HEK293 (cell line): ENCODE data around the gene PRRG1.

ENCODE experiments used
- GLI4 ChIP-seq: fragments of 450-650 bp; formaldehyde crosslinking; IDR thresholded peaks from 2 replicates; pipeline ENCODE4 v1.5.1; 2016; ENCODE audit warnings: missing biosample characterization, missing genetic modification characterization
- HOXA7 ChIP-seq: sonication (generic); formaldehyde crosslinking; IDR thresholded peaks from 2 replicates; pipeline ENCODE4 v1.8.1; 2022; ENCODE audit warnings: missing genetic modification reagents, borderline replicate concordance
- KLF7 ChIP-seq: fragments of 450-650 bp; formaldehyde crosslinking; IDR thresholded peaks from 2 replicates; pipeline ENCODE4 v1.5.1; 2016; ENCODE audit warnings: missing biosample characterization, missing genetic modification characterization, borderline replicate concordance
- KLF8 ChIP-seq: fragments of 450-650 bp; formaldehyde crosslinking; IDR thresholded peaks from 2 replicates; pipeline ENCODE4 v1.5.1; 2016; ENCODE audit warnings: missing biosample characterization, missing genetic modification characterization
- RBAK ChIP-seq: fragments of 450-650 bp; formaldehyde crosslinking; IDR thresholded peaks from 2 replicates; pipeline ENCODE4 v1.5.1; 2016; ENCODE audit warnings: missing biosample characterization, missing genetic modification characterization
- SCRT2 ChIP-seq: fragments of 450-650 bp; formaldehyde crosslinking; IDR thresholded peaks from 2 replicates; pipeline ENCODE4 v1.5.1; 2016; ENCODE audit warnings: missing biosample characterization, missing genetic modification characterization
- SP7 ChIP-seq: fragments of 450-650 bp; formaldehyde crosslinking; IDR thresholded peaks from 2 replicates; pipeline ENCODE4 v1.5.1; 2016; ENCODE audit warnings: missing biosample characterization, missing genetic modification characterization
- TSHZ1 ChIP-seq: fragments of 450-650 bp; formaldehyde crosslinking; IDR thresholded peaks from 2 replicates; pipeline ENCODE4 v1.5.1; 2016; ENCODE audit warnings: missing biosample characterization, missing genetic modification characterization, borderline replicate concordance
- ZBTB1 ChIP-seq: fragments of 450-650 bp; formaldehyde crosslinking; IDR thresholded peaks from 2 replicates; pipeline ENCODE4 v1.5.1; 2016; ENCODE audit warnings: missing biosample characterization, missing genetic modification characterization
- ZBTB10 ChIP-seq: fragments of 450-650 bp; formaldehyde crosslinking; IDR thresholded peaks from 2 replicates; pipeline ENCODE4 v1.5.1; 2016; ENCODE audit warnings: missing biosample characterization, missing genetic modification characterization
- ZBTB44 ChIP-seq: fragments of 450-650 bp; IDR thresholded peaks from 2 replicates; pipeline ENCODE4 v1.5.1; 2018; ENCODE audit warnings: missing biosample characterization, mild to moderate bottlenecking, missing genetic modification characterization
- ZFP37 ChIP-seq: fragments of 450-650 bp; formaldehyde crosslinking; IDR thresholded peaks from 2 replicates; pipeline ENCODE4 v1.5.1; 2016; ENCODE audit warnings: missing biosample characterization, missing genetic modification characterization
- ZNF112 ChIP-seq: fragments of 450-650 bp; formaldehyde crosslinking; IDR thresholded peaks from 2 replicates; pipeline ENCODE4 v1.5.0; 2017; ENCODE audit warnings: missing biosample characterization, missing genetic modification characterization
- ZNF175 ChIP-seq: fragments of 450-650 bp; formaldehyde crosslinking; IDR thresholded peaks from 2 replicates; pipeline ENCODE4 v1.5.1; 2016; ENCODE audit warnings: missing biosample characterization, missing genetic modification characterization
- ZNF19 ChIP-seq: fragments of 450-650 bp; formaldehyde crosslinking; IDR thresholded peaks from 2 replicates; pipeline ENCODE4; 2016; ENCODE audit warnings: missing biosample characterization, missing genetic modification characterization, low read depth
- ZNF2 ChIP-seq: fragments of 450-650 bp; formaldehyde crosslinking; IDR thresholded peaks from 2 replicates; pipeline ENCODE4 v1.5.1; 2016; ENCODE audit warnings: missing biosample characterization, missing genetic modification characterization
- ZNF221 ChIP-seq: fragments of 450-650 bp; formaldehyde crosslinking; IDR thresholded peaks from 2 replicates; pipeline ENCODE4 v1.5.1; 2017; ENCODE audit warnings: missing biosample characterization, missing genetic modification characterization, borderline replicate concordance
- ZNF223 ChIP-seq: fragments of 450-650 bp; formaldehyde crosslinking; IDR thresholded peaks from 2 replicates; pipeline ENCODE4 v1.5.1; 2016; ENCODE audit warnings: missing biosample characterization, missing genetic modification characterization
- ZNF292 ChIP-seq: fragments of 450-650 bp; formaldehyde crosslinking; IDR thresholded peaks from 2 replicates; pipeline ENCODE4 v1.5.1; 2016; ENCODE audit warnings: low read depth, missing biosample characterization, missing genetic modification characterization, borderline replicate concordance
- ZNF341 ChIP-seq: fragments of 450-650 bp; formaldehyde crosslinking; IDR thresholded peaks from 2 replicates; pipeline ENCODE4; 2016; ENCODE audit warnings: low read depth, missing biosample characterization, missing genetic modification characterization
- ZNF416 ChIP-seq: fragments of 450-650 bp; formaldehyde crosslinking; IDR thresholded peaks from 2 replicates; pipeline ENCODE4 v1.5.1; 2016; ENCODE audit warnings: missing biosample characterization, missing genetic modification characterization
- ZNF426 ChIP-seq: fragments of 450-650 bp; formaldehyde crosslinking; IDR thresholded peaks from 2 replicates; pipeline ENCODE4 v1.5.1; 2017; ENCODE audit warnings: missing biosample characterization, missing genetic modification characterization, mild to moderate bottlenecking, inconsistent platforms, moderate library complexity
- ZNF501 ChIP-seq: fragments of 450-650 bp; formaldehyde crosslinking; IDR thresholded peaks from 2 replicates; pipeline ENCODE4 v1.5.1; 2016; ENCODE audit warnings: missing biosample characterization, missing genetic modification characterization
- ZNF558 ChIP-seq: fragments of 450-650 bp; formaldehyde crosslinking; IDR thresholded peaks from 2 replicates; pipeline ENCODE4 v1.5.1; 2016; ENCODE audit warnings: missing biosample characterization, missing genetic modification characterization
- ZNF560 ChIP-seq: fragments of 450-650 bp; formaldehyde crosslinking; IDR thresholded peaks from 2 replicates; pipeline ENCODE4 v1.5.1; 2017; ENCODE audit warnings: missing biosample characterization, missing genetic modification characterization, borderline replicate concordance
- ZNF571 ChIP-seq: fragments of 450-650 bp; formaldehyde crosslinking; IDR thresholded peaks from 2 replicates; pipeline ENCODE4 v1.5.0; 2017; ENCODE audit warnings: missing biosample characterization, missing genetic modification characterization
- ZNF596 ChIP-seq: fragments of 450-650 bp; IDR thresholded peaks from 2 replicates; pipeline ENCODE4 v1.5.0; 2018; ENCODE audit warnings: missing biosample characterization, mild to moderate bottlenecking, missing genetic modification characterization, moderate library complexity
- ZNF600 ChIP-seq: fragments of 450-650 bp; formaldehyde crosslinking; IDR thresholded peaks from 2 replicates; pipeline ENCODE4 v1.5.1; 2016; ENCODE audit warnings: missing biosample characterization, missing genetic modification characterization
- ZNF626 ChIP-seq: fragments of 450-650 bp; sonication (Bioruptor Pico); formaldehyde crosslinking; IDR thresholded peaks from 2 replicates; pipeline ENCODE4 v1.5.1; 2018; ENCODE audit warnings: missing biosample characterization, missing genetic modification characterization, inconsistent platforms
- ZNF670 ChIP-seq: fragments of 450-650 bp; formaldehyde crosslinking; IDR thresholded peaks from 2 replicates; pipeline ENCODE4 v1.5.1; 2016; ENCODE audit warnings: missing biosample characterization, missing genetic modification characterization, low read depth
- ZNF677 ChIP-seq: fragments of 450-650 bp; IDR thresholded peaks from 2 replicates; pipeline ENCODE4 v1.5.0; 2018; ENCODE audit warnings: missing biosample characterization, mild to moderate bottlenecking, missing genetic modification characterization, moderate library complexity
- ZNF707 ChIP-seq: fragments of 450-650 bp; formaldehyde crosslinking; IDR thresholded peaks from 2 replicates; pipeline ENCODE4 v1.5.1; 2016; ENCODE audit warnings: missing biosample characterization, missing genetic modification characterization
- ZNF792 ChIP-seq: fragments of 450-650 bp; formaldehyde crosslinking; IDR thresholded peaks from 2 replicates; pipeline ENCODE4 v1.5.1; 2016; ENCODE audit warnings: missing biosample characterization, missing genetic modification characterization
- TF ChIP-seq, protein P1 (sequence below): fragments of 450-650 bp; formaldehyde crosslinking; IDR thresholded peaks from 2 replicates; pipeline ENCODE4 v1.5.1; 2016; ENCODE audit warnings: missing biosample characterization, missing genetic modification characterization

PRRG1 gene

DNA sequence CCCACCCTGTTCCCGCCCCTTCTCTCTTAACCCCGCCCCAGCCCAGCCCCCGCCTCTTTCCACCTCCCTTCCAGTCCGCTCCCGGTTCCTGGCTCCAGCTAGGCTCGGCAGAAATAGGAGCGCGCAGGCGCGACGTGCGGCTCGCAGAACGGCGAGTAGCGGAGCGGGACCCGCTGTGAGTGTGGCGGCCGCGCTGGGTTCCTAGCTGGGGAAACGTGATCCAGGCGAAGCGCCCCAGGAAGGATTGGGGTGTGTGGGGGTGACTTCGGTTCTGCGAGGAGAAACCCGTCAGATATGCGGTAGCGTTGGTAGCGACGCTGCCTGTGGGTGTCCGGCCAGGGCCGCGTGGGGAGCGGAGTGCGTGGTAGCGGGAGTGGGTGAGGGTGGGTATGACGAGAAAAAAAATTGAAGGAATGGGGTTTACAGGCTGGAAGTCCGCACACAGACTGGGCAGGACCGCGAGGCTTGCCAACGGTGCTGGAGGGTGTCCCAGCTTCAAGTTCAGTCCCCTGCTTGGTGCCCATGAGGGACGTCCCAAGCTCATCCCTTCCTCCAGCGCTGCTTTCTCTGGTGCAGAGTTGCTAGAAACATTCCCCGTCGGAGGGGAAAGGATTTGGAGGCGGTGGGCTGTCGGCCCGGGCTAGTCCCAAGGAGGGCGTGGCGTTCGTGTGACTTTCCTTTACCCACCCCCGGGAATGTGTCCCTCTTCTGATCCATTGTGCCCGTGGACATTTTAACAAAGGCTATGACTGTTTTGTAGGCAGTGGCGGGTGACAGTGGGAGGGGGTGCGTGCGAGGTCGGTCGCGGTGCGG lies at the start of gene PRRG1 (continued):
- TF ChIP-seq KLF7 (tag by site-specific recombination) (no peak), HOXA7 (CRISPR knock-in tag) (no peak), ZNF221 (tag by site-specific recombination) (no peak), SP7 (tag by site-specific recombination) (0 out of 2 replicates have a peak, but pooled peaks have one; percentile 14), ZNF426 (tag by site-specific recombination) (no peak), ZNF600 (tag by site-specific recombination) (peak; percentile 82; the same call in 1 of the 2 replicates), ZNF175 (tag by site-specific recombination) (no peak), ZFP37 (tag by site-specific recombination) (no peak), RBAK (tag by site-specific recombination) (no peak), ZNF416 (tag by site-specific recombination) (no peak), ZNF112 (tag by site-specific recombination) (no peak), ZNF596 (tag by site-specific recombination) (no peak), TSHZ1 (tag by site-specific recombination) (no peak), ZNF571 (tag by site-specific recombination) (no peak), ZNF626 (tag by site-specific recombination) (no peak), ZBTB44 (no peak), ZNF670 (no peak), ZNF707 (tag by site-specific recombination) (no peak), GLI4 (no peak), ZNF292 (tag by site-specific recombination) (no peak), ZNF677 (no peak), ZNF792 (tag by site-specific recombination) (no peak), ZBTB1 (tag by site-specific recombination) (no peak), ZNF560 (tag by site-specific recombination) (no peak), ZNF341 (tag by site-specific recombination) (peak; percentile 27; the same call in 1 of the 2 replicates), ZNF558 (tag by site-specific recombination) (no peak), ZNF501 (tag by site-specific recombination) (no peak), ZNF19 (no peak), ZBTB10 (tag by site-specific recombination) (peak; percentile 80; the same call in 1 of the 2 replicates), SCRT2 (tag by site-specific recombination) (no peak), ZNF223 (no peak), ZNF2 (tag by site-specific recombination) (no peak; the same call in 1 of the 2 replicates), KLF8 (tag by site-specific recombination) (peak; percentile 27; the same call in 1 of the 2 replicates)
- TF ChIP-seq, protein P1, sequence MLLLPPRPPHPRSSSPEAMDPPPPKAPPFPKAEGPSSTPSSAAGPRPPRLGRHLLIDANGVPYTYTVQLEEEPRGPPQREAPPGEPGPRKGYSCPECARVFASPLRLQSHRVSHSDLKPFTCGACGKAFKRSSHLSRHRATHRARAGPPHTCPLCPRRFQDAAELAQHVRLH: no peak
